Upper lobe of left lung (tissue), 6 donors: ENCODE data around the gene KIF22. TPM values are rescaled to one million over a fixed set of nuclear protein-coding genes. Genes with fewer than 3 reads are reported as not detected.

Source experiments
- ATAC-seq, 2 donors: fragments of 200-7000 bp; cut with Tn5 transposase; one replicate each; pipeline ENCODE4 v1.9.1; 2022; ENCODE audit warnings: mild to moderate bottlenecking in 2 of 2, moderate library complexity in 2 of 2; ENCODE audit not compliant: low FRiP score in 2 of 2
- DNase-seq, 2 donors: peaks; one replicate each; pipeline ENCODE4 v3.0.0-alpha.2; 2019 to 2020
- H3K27ac ChIP-seq, 4 donors: fragments of 200-600 bp; sonication (generic); one replicate each; pipeline ENCODE4 v1.5.1; 2016 to 2019
- H3K27me3 ChIP-seq, 4 donors: fragments of 200-600 bp; sonication (generic); one replicate each; pipeline ENCODE4 v1.5.1; 2017 to 2019
- H3K36me3 ChIP-seq, 4 donors: fragments of 200-600 bp; sonication (generic); one replicate each; pipeline ENCODE4 v1.5.1; 2016 to 2019
- H3K4me1 ChIP-seq, 4 donors: fragments of 200-600 bp; sonication (generic); one replicate each; pipeline ENCODE4 v1.5.1; 2018 to 2019
- H3K4me3 ChIP-seq, 4 donors: fragments of 200-600 bp; sonication (generic); one replicate each; pipeline ENCODE4 v1.5.1; 2017 to 2019; ENCODE audit warnings: mild to moderate bottlenecking in 2 of 4, moderate library complexity in 1 of 4
- H3K9me3 ChIP-seq, 4 donors: fragments of 200-600 bp; sonication (generic); one replicate each; pipeline ENCODE4 v1.5.1; 2018 to 2019
- EP300 ChIP-seq, 4 donors: sonication (generic); formaldehyde crosslinking; IDR thresholded peaks; one replicate each; pipeline ENCODE4 v1.5.1; 2017; ENCODE audit warnings: antibody characterized with exemption in 4 of 4, control low read depth in 2 of 4
- POLR2A ChIP-seq, 4 donors: fragments of 450-650 bp; IDR thresholded peaks; one replicate each; pipeline ENCODE4 v1.5.1; 2016 to 2017; ENCODE audit warnings: antibody characterized with exemption in 4 of 4, mild to moderate bottlenecking in 2 of 4
- POLR2AphosphoS5 ChIP-seq, 2 donors: sonication (generic); formaldehyde crosslinking; IDR thresholded peaks; one replicate each; pipeline ENCODE4 v1.5.1; 2017; ENCODE audit warnings: antibody characterized with exemption in 2 of 2
- WGBS, 2 donors: methylation state at CpG; one replicate each; pipeline ENCODE4 v1.1.5; 2017 to 2018; 5-methylcytosine and 5-hydroxymethylcytosine counted together
- total RNA-seq, 6 donors: library from RNA; depleted of rRNA in 4 of 6; stranded (reverse); fragments of >200 nt in 4 of 6; gene quantifications; one replicate each; pipeline versions ENCODE4 v1.1.0 to v1.2.1, GENCODE V29; 2016 to 2021
- TF ChIP-seq, protein P1 (sequence below), 6 experiments: fragments of 450-650 bp in 4 of 6; fragments of 200-600 bp in 2 of 6; sonication (generic) in 2 of 6; IDR thresholded peaks; one replicate each; pipeline ENCODE4 v1.5.1; 2016 to 2019; ENCODE audit warnings: antibody characterized with exemption in 6 of 6
- donor health status: DM: no; HTN: no; CAD: no; lungs with moderate emphysema.
- donor health status: DM: no; HTN: yes; CAD: no; lungs with severe emphysema.

Gene KIF22
- total RNA-seq, 6 donors from 2014 or later: 9.1 to 43.5 (median 26.6) TPM

DNA sequence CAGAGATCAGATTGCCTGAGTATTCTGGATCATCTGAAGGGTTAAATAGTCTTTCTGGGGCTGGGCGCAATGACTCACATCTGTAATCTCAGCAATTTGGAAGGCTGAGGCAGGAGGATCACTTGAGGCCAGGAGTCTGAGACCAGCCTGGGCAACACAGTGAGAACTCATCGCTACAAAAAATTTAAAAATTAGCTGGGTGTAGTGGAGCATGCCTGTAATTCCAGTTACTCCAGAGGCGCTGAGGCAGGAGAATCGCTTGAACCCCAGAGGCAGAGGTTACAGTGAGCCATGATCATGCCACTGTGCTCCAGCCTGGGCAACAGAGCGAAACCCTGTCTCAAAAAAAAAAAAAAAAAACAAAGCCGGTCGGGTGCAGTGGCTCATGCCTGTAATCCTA is 45.4 kb downstream of the KIF22 start:
- DNase-seq (no peak), ATAC-seq (no peak)
- TF ChIP-seq POLR2AphosphoS5 (IDR thresholded peaks at IDR 0.05): no peak
- TF ChIP-seq POLR2A (IDR thresholded peaks at IDR 0.05): no peak
- TF ChIP-seq, protein P1, sequence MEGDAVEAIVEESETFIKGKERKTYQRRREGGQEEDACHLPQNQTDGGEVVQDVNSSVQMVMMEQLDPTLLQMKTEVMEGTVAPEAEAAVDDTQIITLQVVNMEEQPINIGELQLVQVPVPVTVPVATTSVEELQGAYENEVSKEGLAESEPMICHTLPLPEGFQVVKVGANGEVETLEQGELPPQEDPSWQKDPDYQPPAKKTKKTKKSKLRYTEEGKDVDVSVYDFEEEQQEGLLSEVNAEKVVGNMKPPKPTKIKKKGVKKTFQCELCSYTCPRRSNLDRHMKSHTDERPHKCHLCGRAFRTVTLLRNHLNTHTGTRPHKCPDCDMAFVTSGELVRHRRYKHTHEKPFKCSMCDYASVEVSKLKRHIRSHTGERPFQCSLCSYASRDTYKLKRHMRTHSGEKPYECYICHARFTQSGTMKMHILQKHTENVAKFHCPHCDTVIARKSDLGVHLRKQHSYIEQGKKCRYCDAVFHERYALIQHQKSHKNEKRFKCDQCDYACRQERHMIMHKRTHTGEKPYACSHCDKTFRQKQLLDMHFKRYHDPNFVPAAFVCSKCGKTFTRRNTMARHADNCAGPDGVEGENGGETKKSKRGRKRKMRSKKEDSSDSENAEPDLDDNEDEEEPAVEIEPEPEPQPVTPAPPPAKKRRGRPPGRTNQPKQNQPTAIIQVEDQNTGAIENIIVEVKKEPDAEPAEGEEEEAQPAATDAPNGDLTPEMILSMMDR (IDR thresholded peaks at IDR 0.05): no peak
- no peak for TF ChIP-seq EP300 (IDR thresholded peaks at IDR 0.05)
- Histone ChIP-seq H3K4me1 (no peaks in the 10 kb centered on the region), H3K9me3 (no peaks in the 10 kb centered on the region), H3K27ac (no peak overlapping the region), H3K27me3 (no peaks in the 10 kb centered on the region), H3K4me3 (no peak overlapping the region), H3K36me3 (peaks cover 41 to 100% (median 92%) of the 10 kb centered on the region in 4 donors)
- 91 to 98% methylated on average over 7 of the region's 7 CpGs for WGBS, 2 donors

DNA sequence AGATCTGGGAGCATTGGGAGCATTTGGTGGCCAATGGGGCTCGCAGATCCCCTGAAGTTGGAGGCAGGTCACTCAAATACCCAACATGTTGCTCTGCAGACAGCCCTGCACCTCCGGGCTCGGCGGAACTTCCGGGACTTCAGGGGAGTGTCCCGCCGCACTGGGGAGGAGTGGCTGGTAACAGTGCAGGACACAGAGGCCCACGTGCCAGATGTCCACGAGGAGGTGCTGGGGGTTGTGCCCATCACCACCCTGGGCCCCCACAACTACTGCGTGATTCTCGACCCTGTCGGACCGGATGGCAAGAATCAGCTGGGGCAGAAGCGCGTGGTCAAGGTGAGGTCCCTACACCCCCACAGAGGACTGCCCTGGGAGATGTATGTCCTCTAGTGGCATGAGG is 46.1 kb downstream of the KIF22 start:
- Histone ChIP-seq H3K4me1 (no peaks in the 10 kb centered on the region), H3K4me3 (no peak overlapping the region), H3K27me3 (no peaks in the 10 kb centered on the region), H3K9me3 (no peaks in the 10 kb centered on the region), H3K36me3 (peaks cover 48 to 100% (median 92%) of the 10 kb centered on the region in 4 donors), H3K27ac (no peak overlapping the region)
- no peak for TF ChIP-seq EP300 (IDR thresholded peaks at IDR 0.05)
- TF ChIP-seq POLR2AphosphoS5 (IDR thresholded peaks at IDR 0.05): no peak
- TF ChIP-seq, protein P1 (IDR thresholded peaks at IDR 0.05): no peak
- TF ChIP-seq POLR2A (IDR thresholded peaks at IDR 0.05): no peak
- peak in 1 of 2 donors; percentile 38 for ATAC-seq
- WGBS, 2 donors: 87 to 90% methylated on average over 14 to 15 of the region's 15 CpGs
- no peak for DNase-seq

DNA sequence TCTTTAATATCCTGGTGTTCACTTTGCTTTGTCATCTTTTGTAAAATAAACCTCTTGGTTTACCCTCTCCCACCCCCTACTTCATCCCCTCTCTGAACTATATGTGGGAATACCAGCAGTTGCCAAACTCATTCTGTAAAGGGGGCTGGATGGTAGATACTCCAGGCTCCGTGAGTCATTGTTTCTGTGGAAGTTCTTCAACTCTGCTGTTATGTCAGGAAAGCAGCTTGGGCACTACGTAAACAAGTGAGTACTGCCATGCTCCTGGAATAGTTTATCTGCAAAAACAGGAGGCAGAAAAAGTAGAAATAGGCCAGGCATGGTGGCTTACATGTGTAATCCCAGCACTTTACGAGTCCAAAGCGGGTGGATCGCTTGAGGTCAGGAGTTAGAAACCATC is 47.3 kb downstream of the KIF22 start:
- DNase-seq (no peak), ATAC-seq (no peak)
- Histone ChIP-seq H3K4me1 (no peaks in the 10 kb centered on the region), H3K27me3 (no peaks in the 10 kb centered on the region), H3K9me3 (no peaks in the 10 kb centered on the region), H3K4me3 (no peak overlapping the region), H3K27ac (no peak overlapping the region), H3K36me3 (peaks cover 53 to 100% (median 93%) of the 10 kb centered on the region in 4 donors)
- WGBS, 2 donors: 92% methylated on average over 5 of the region's 5 CpGs
- TF ChIP-seq POLR2AphosphoS5 (IDR thresholded peaks at IDR 0.05) (no peak), POLR2A (IDR thresholded peaks at IDR 0.05) (no peak), EP300 (IDR thresholded peaks at IDR 0.05) (no peak)
- TF ChIP-seq, protein P1 (IDR thresholded peaks at IDR 0.05): no peak

DNA sequence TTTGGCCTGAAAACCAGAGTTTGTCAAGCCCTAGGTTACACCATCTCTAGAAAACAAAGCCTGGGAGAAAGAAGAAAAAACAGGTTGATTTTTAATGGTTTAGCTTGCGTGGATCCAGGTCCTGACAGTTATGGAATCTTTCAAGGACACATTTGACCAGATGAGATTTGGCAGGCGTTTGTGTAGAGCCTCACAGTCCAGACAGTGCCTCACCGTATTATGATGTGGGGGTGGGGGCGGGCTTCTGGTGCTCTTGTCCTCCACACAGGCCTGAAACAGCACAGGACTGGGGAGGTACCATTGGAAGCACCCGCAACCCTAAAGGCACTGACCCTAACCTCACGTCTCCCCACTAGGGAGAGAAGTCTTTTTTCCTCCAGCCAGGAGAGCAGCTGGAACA is 49.3 kb downstream of the KIF22 start:
- H3K27ac ChIP-seq: no peak overlapping the region
- H3K36me3 ChIP-seq: peaks cover 47 to 99% (median 92%) of the 10 kb centered on the region in 4 donors

More for the DNA sequence above, 49.3 kb downstream of the KIF22 start:
- peaks cover 0 to 7% (median 0%) of the 10 kb centered on the region in 4 donors for H3K4me1 ChIP-seq
- no peak overlapping the region for H3K4me3 ChIP-seq
- no peak for DNase-seq
- no peaks in the 10 kb centered on the region for H3K9me3 ChIP-seq
- no peaks in the 10 kb centered on the region for H3K27me3 ChIP-seq
- ATAC-seq: no peak
- WGBS, 2 donors: 81 to 98% methylated on average over 4 to 6 of the region's 6 CpGs
- no peak for TF ChIP-seq POLR2A (IDR thresholded peaks at IDR 0.05)
- no peak for TF ChIP-seq POLR2AphosphoS5 (IDR thresholded peaks at IDR 0.05)
- TF ChIP-seq EP300 (IDR thresholded peaks at IDR 0.05): no peak
- TF ChIP-seq, protein P1 (IDR thresholded peaks at IDR 0.05): no peak
